SK-N-SH (cell line): ENCODE data around the gene ARHGAP10. TPM values are rescaled to one million over a fixed set of nuclear protein-coding genes. Genes with fewer than 3 reads are reported as not detected.

Experiments
- CTCF ChIA-PET: fragments of 300-600, 350-600 bp; formaldehyde crosslinking; extraction: SDS; loops from one replicate; lab custom pipeline; 2021; lab: Yijun Ruan, JAX
- POLR2A ChIA-PET: fragments of 350-600 bp; sonication (Branson Sonifier 250); formaldehyde crosslinking; extraction: SDS; loops from one replicate; lab custom pipeline; 2020; ENCODE audit warnings: antibody characterized with exemption, inconsistent platforms; lab: Yijun Ruan, JAX
- DNase-seq: peaks from one replicate; pipeline ENCODE4 v3.0.0; 2012
- H2AFZ ChIP-seq: fragments of 200-600 bp; sonication (generic); 2 replicates; pipeline ENCODE4 v1.8.1; 2016; ENCODE audit warnings: antibody characterized with exemption, mild to moderate bottlenecking, low read depth
- H3F3A ChIP-seq: fragments of 200-600 bp; sonication (generic); replicated peaks from 2 replicates; pipeline ENCODE3; 2016; ENCODE audit warnings: antibody characterized with exemption, mild to moderate bottlenecking; ENCODE audit not compliant: insufficient read depth
- H3K27ac ChIP-seq, 2 experiments: fragments of 200-500 bp in 1 of 2; fragments of 200-600 bp in 1 of 2; sonication (Bioruptor generic) in 1 of 2; sonication (generic), shearing (Covaris generic) in 1 of 2; 2 replicates each; pipeline versions ENCODE4 v1.5.1 to v1.6.1; 2014 to 2016; ENCODE audit warnings: low read depth in 2 of 2, inconsistent platforms in 1 of 2, low read length in 1 of 2, mild to moderate bottlenecking in 1 of 2, mixed read lengths in 1 of 2
- H3K27me3 ChIP-seq: fragments of 200-600 bp; sonication (generic), shearing (Covaris generic); 2 replicates; pipeline ENCODE4 v1.6.1; 2016; ENCODE audit warnings: mixed run types; ENCODE audit not compliant: insufficient read depth
- H3K36me3 ChIP-seq, 2 experiments: fragments of 200-500 bp in 1 of 2; fragments of 200-600 bp in 1 of 2; sonication (Bioruptor generic) in 1 of 2; sonication (generic) in 1 of 2; replicated peaks in 1 of 2; 2 replicates each; pipeline versions ENCODE3 to v1.5.1; 2014 to 2016; ENCODE audit warnings: low read length in 1 of 2, mild to moderate bottlenecking in 1 of 2; ENCODE audit not compliant: insufficient read depth in 2 of 2, control insufficient read depth in 1 of 2
- H3K4me1 ChIP-seq, 2 experiments: fragments of 200-500 bp in 1 of 2; fragments of 200-600 bp in 1 of 2; sonication (Bioruptor generic) in 1 of 2; sonication (generic), shearing (Covaris generic) in 1 of 2; 2 replicates each; pipeline versions ENCODE4 v1.5.1 to v1.6.1; 2014 to 2016; ENCODE audit warnings: low read depth in 1 of 2, low read length in 1 of 2, mixed run types in 1 of 2; ENCODE audit not compliant: insufficient read depth in 2 of 2, control insufficient read depth in 1 of 2
- H3K4me2 ChIP-seq: fragments of 200-600 bp; sonication (generic), shearing (Covaris generic); 2 replicates; pipeline ENCODE4 v1.6.1; 2017; ENCODE audit warnings: mixed run types
- H3K4me3 ChIP-seq, 2 experiments: fragments of 200-500 bp in 1 of 2; fragments of 200-600 bp in 1 of 2; sonication (Bioruptor generic) in 1 of 2; sonication (generic), shearing (Covaris generic) in 1 of 2; 2 replicates each; pipeline versions ENCODE4 v1.5.1 to v1.8.1; 2014 to 2016; ENCODE audit warnings: low read depth in 2 of 2, inconsistent platforms in 1 of 2, low read length in 1 of 2, mild to moderate bottlenecking in 1 of 2, mixed read lengths in 1 of 2, moderate library complexity in 1 of 2
- H3K79me2 ChIP-seq: fragments of 200-600 bp; sonication (generic); 2 replicates; pipeline ENCODE4 v1.8.1; 2017; ENCODE audit warnings: mild to moderate bottlenecking; ENCODE audit not compliant: insufficient read depth
- H3K9ac ChIP-seq: fragments of 200-600 bp; sonication (generic); 2 replicates; pipeline ENCODE4 v1.6.1; 2017; ENCODE audit warnings: mixed run types
- H3K9me2 ChIP-seq: fragments of 200-600 bp; sonication (generic); 2 replicates; pipeline ENCODE4 v1.6.1; 2017; ENCODE audit warnings: mixed run types
- H3K9me3 ChIP-seq: fragments of 200-600 bp; sonication (generic); 2 replicates; pipeline ENCODE4 v1.6.1; 2017; ENCODE audit warnings: mixed run types, mild to moderate bottlenecking, moderate library complexity
- H4K20me1 ChIP-seq: fragments of 200-600 bp; sonication (generic); 2 replicates; pipeline ENCODE4 v1.6.1; 2017; ENCODE audit warnings: mild to moderate bottlenecking, mixed run types; ENCODE audit not compliant: insufficient read depth
- CHD2 ChIP-seq: fragments of 150-350 bp; IDR thresholded peaks from 2 replicates; pipeline ENCODE4 v1.6.1; 2018; ENCODE audit warnings: low read length; ENCODE audit not compliant: partially characterized antibody
- CTCF ChIP-seq: fragments of 200-600 bp; sonication (generic); IDR thresholded peaks from 2 replicates; pipeline ENCODE4 v1.6.1; 2017; ENCODE audit warnings: antibody characterized with exemption, mild to moderate bottlenecking, moderate library complexity
- ELF1 ChIP-seq: IDR thresholded peaks from 2 replicates; pipeline ENCODE4 v1.4.0; 2012
- FOXJ3 ChIP-seq: sonication (generic); formaldehyde crosslinking; IDR thresholded peaks from 2 replicates; pipeline ENCODE4 v1.5.1; 2020; ENCODE audit warnings: mild to moderate bottlenecking, missing genetic modification reagents
- GABPA ChIP-seq: IDR thresholded peaks from 2 replicates; pipeline ENCODE4 v1.4.0; 2012; ENCODE audit warnings: low read depth, mild to moderate bottlenecking
- JUND ChIP-seq: IDR thresholded peaks from 2 replicates; pipeline ENCODE4 v1.4.0; 2012
- MEF2A ChIP-seq: IDR thresholded peaks from 2 replicates; pipeline ENCODE4 v1.4.0; 2012; ENCODE audit warnings: low read depth, borderline replicate concordance
- MXI1 ChIP-seq: IDR thresholded peaks from 2 replicates; pipeline ENCODE4 v1.6.1; 2012; ENCODE audit warnings: mild to moderate bottlenecking, low read depth, low read length, improper control_type of control experiment
- NRF1 ChIP-seq: IDR thresholded peaks from 2 replicates; pipeline ENCODE4 v1.6.1; 2012; ENCODE audit warnings: low read depth, mild to moderate bottlenecking, low read length
- RCOR1 ChIP-seq: fragments of 150-350 bp; IDR thresholded peaks from 2 replicates; pipeline ENCODE4 v1.6.1; 2017; ENCODE audit warnings: antibody characterized with exemption, low read length
- RFX5 ChIP-seq: IDR thresholded peaks from 2 replicates; pipeline ENCODE4 v1.6.1; 2012; ENCODE audit warnings: mild to moderate bottlenecking, improper control_type of control experiment, low read length
- RXRA ChIP-seq: IDR thresholded peaks from 2 replicates; pipeline ENCODE4 v1.4.0; 2012; ENCODE audit warnings: low read depth, mild to moderate bottlenecking, borderline replicate concordance
- TAF1 ChIP-seq: IDR thresholded peaks from 2 replicates; pipeline ENCODE4 v1.6.1; 2012; ENCODE audit warnings: low read depth, mild to moderate bottlenecking, low read length, moderate library complexity, borderline replicate concordance
- TCF12 ChIP-seq: IDR thresholded peaks from 2 replicates; pipeline ENCODE4 v1.4.0; 2012
- TEAD4 ChIP-seq: IDR thresholded peaks from 2 replicates; pipeline ENCODE4 v1.4.0; 2012; ENCODE audit warnings: mild to moderate bottlenecking, borderline replicate concordance; ENCODE audit not compliant: insufficient read depth
- YY1 ChIP-seq: IDR thresholded peaks from 2 replicates; pipeline ENCODE4 v1.4.0; 2012; ENCODE audit warnings: low read depth, mild to moderate bottlenecking
- WGBS: methylation state at CpG from one replicate; pipeline ENCODE4 v1.1.6; 2017; ENCODE audit warnings: low lambda C conversion rate; 5-methylcytosine and 5-hydroxymethylcytosine counted together
- polyA plus RNA-seq, 3 experiments: library from polyadenylated mRNA; depleted of rRNA; stranded (reverse); fragments of >200 nt; gene quantifications; 2 replicates each; pipeline ENCODE4 v1.2.3, GENCODE V29; 2012
- TF ChIP-seq, protein P1 (sequence below): IDR thresholded peaks from 2 replicates; pipeline ENCODE4 v1.4.0; 2012; ENCODE audit warnings: low read depth, borderline replicate concordance
- TF ChIP-seq, protein P2 (sequence below): fragments of 150-350 bp; IDR thresholded peaks from 2 replicates; pipeline ENCODE4 v1.6.1; 2017; ENCODE audit warnings: antibody characterized with exemption, low read length, low read depth, borderline replicate concordance
- TF ChIP-seq, protein P3 (sequence below): fragments of 150-350 bp; IDR thresholded peaks from 2 replicates; pipeline ENCODE4 v1.6.1; 2016; ENCODE audit warnings: mild to moderate bottlenecking, low read depth, low read length
- TF ChIP-seq, protein P4 (sequence below): IDR thresholded peaks from 2 replicates; pipeline ENCODE4 v1.6.1; 2012; ENCODE audit warnings: mild to moderate bottlenecking, low read depth, low read length, moderate library complexity

Gene ARHGAP10
- polyA plus RNA-seq, 1 of the 3 experiments (the other 2 are of a cell fraction): 15.1 TPM

- Histone ChIP-seq H3K36me3 (peaks cover 0 to 6% of the 10 kb centered on the region in 2 experiments), H3K9ac (no peak overlapping the region), H3K9me2 (no peaks in the 10 kb centered on the region), H3K9me3 (no peaks in the 10 kb centered on the region), H3K79me2 (peaks cover 7% of the 10 kb centered on the region; the same call in 1 of the 2 replicates), H3K27me3 (no peaks in the 10 kb centered on the region), H3K4me2 (0 out of 2 replicates have a peak overlapping the region, but pooled peaks have one; percentile 1), H3F3A (peaks cover 29% of the 10 kb centered on the region), H3K4me1 (peaks cover 7 to 11% of the 10 kb centered on the region in 2 experiments), H4K20me1 (no peaks in the 10 kb centered on the region), H2AFZ (no peak overlapping the region), H3K4me3 (no peak overlapping the region), H3K27ac (peak overlapping the region; percentile 19 to 25; a peak in 2 of 4 replicates)
- TF ChIP-seq ELF1: no peak
- no peak for TF ChIP-seq MXI1
- TF ChIP-seq NRF1: no peak
- ChIA-PET POLR2A (no interaction called here), CTCF (interaction anchor here (0.6 to 1.2 kb wide), 3 partner anchors 51 to 128 kb away, joined by 3 to 5 read pairs (median 3); no protein-coding TSS in a partner anchor)
- WGBS: 95% methylated on average over 6 of the region's 6 CpGs
- no peak for DNase-seq
Measured at GRCh38 chr4:147836807-147837206, 104.9 kb downstream of the ARHGAP10 start.

GRCh38 chr4:147837435-147837834 lies 105.5 kb downstream of the ARHGAP10 start:
- Histone ChIP-seq H3K9me2 (no peaks in the 10 kb centered on the region), H3K9me3 (no peaks in the 10 kb centered on the region), H3F3A (peaks cover 23% of the 10 kb centered on the region), H3K27me3 (no peaks in the 10 kb centered on the region), H2AFZ (no peak overlapping the region), H3K4me1 (peaks cover 5 to 11% of the 10 kb centered on the region in 2 experiments), H3K79me2 (peaks cover 7% of the 10 kb centered on the region; the same call in 1 of the 2 replicates), H3K36me3 (peaks cover 0 to 6% of the 10 kb centered on the region in 2 experiments), H3K4me2 (no peak overlapping the region), H3K4me3 (no peak overlapping the region), H4K20me1 (no peaks in the 10 kb centered on the region), H3K27ac (no peak overlapping the region), H3K9ac (no peak overlapping the region)
- 82% methylated on average over 1 of the region's 1 CpG for WGBS
- ChIA-PET POLR2A (no interaction called here), CTCF (interaction anchor here (0.6 to 1.0 kb wide), 3 partner anchors 17 to 51 kb away, joined by 3 to 4 read pairs (median 3); no protein-coding TSS in a partner anchor)
- TF ChIP-seq TAF1: no peak
- TF ChIP-seq, protein P1, sequence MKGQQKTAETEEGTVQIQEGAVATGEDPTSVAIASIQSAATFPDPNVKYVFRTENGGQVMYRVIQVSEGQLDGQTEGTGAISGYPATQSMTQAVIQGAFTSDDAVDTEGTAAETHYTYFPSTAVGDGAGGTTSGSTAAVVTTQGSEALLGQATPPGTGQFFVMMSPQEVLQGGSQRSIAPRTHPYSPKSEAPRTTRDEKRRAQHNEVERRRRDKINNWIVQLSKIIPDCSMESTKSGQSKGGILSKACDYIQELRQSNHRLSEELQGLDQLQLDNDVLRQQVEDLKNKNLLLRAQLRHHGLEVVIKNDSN: no peak
- no peak for TF ChIP-seq TCF12
- no peak for TF ChIP-seq MEF2A
- TF ChIP-seq YY1: no peak
- TF ChIP-seq TEAD4: no peak
- TF ChIP-seq, protein P2, sequence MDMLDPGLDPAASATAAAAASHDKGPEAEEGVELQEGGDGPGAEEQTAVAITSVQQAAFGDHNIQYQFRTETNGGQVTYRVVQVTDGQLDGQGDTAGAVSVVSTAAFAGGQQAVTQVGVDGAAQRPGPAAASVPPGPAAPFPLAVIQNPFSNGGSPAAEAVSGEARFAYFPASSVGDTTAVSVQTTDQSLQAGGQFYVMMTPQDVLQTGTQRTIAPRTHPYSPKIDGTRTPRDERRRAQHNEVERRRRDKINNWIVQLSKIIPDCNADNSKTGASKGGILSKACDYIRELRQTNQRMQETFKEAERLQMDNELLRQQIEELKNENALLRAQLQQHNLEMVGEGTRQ: no peak
- TF ChIP-seq, protein P3, sequence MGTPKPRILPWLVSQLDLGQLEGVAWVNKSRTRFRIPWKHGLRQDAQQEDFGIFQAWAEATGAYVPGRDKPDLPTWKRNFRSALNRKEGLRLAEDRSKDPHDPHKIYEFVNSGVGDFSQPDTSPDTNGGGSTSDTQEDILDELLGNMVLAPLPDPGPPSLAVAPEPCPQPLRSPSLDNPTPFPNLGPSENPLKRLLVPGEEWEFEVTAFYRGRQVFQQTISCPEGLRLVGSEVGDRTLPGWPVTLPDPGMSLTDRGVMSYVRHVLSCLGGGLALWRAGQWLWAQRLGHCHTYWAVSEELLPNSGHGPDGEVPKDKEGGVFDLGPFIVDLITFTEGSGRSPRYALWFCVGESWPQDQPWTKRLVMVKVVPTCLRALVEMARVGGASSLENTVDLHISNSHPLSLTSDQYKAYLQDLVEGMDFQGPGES: no peak
- TF ChIP-seq FOXJ3 (CRISPR knock-in tag): no peak
- TF ChIP-seq RCOR1: no peak
- TF ChIP-seq RXRA: no peak
- no peak; the same call in 1 of the 2 replicates for TF ChIP-seq CTCF
- TF ChIP-seq, protein P4, sequence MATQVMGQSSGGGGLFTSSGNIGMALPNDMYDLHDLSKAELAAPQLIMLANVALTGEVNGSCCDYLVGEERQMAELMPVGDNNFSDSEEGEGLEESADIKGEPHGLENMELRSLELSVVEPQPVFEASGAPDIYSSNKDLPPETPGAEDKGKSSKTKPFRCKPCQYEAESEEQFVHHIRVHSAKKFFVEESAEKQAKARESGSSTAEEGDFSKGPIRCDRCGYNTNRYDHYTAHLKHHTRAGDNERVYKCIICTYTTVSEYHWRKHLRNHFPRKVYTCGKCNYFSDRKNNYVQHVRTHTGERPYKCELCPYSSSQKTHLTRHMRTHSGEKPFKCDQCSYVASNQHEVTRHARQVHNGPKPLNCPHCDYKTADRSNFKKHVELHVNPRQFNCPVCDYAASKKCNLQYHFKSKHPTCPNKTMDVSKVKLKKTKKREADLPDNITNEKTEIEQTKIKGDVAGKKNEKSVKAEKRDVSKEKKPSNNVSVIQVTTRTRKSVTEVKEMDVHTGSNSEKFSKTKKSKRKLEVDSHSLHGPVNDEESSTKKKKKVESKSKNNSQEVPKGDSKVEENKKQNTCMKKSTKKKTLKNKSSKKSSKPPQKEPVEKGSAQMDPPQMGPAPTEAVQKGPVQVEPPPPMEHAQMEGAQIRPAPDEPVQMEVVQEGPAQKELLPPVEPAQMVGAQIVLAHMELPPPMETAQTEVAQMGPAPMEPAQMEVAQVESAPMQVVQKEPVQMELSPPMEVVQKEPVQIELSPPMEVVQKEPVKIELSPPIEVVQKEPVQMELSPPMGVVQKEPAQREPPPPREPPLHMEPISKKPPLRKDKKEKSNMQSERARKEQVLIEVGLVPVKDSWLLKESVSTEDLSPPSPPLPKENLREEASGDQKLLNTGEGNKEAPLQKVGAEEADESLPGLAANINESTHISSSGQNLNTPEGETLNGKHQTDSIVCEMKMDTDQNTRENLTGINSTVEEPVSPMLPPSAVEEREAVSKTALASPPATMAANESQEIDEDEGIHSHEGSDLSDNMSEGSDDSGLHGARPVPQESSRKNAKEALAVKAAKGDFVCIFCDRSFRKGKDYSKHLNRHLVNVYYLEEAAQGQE: no peak
- no peak for TF ChIP-seq GABPA
- TF ChIP-seq MXI1: no peak
- TF ChIP-seq JUND: no peak
- TF ChIP-seq RFX5: no peak
- TF ChIP-seq CHD2: no peak
- no peak for DNase-seq
